ENCODE results near the gene TARS2. TPM values are rescaled to one million over a fixed set of nuclear protein-coding genes. Genes with fewer than 3 reads are reported as not detected.

TARS2 gene
- total RNA-seq, 1 experiment from 2014 or later, result 43.1 TPM

GRCh38 chr1:150552911-150553289, 65.7 kb downstream of the TARS2 start:
- intact Hi-C loops (cut with micrococcal nuclease), result loop anchor here (5.0 kb wide), 1 partner anchor 429 kb away; the partner anchor contains the start of gene ANXA9
- no peak for TF ChIP-seq CTCF (IDR thresholded peaks at IDR 0.05; ENCODE audit: unreplicated experiment)
- peaks cover 33% of the 10 kb centered on the region for H3K4me1 Mint-ChIP-seq (ENCODE audit: insufficient read depth, unreplicated experiment)
- peaks cover 62% of the 10 kb centered on the region for H3K36me3 Mint-ChIP-seq (ENCODE audit: insufficient read depth, unreplicated experiment)
- H3K27me3 Mint-ChIP-seq (ENCODE audit: insufficient read depth, unreplicated experiment), result no peaks in the 10 kb centered on the region
- ChIA-PET CTCF (interaction anchor here (0.6 to 5.9 kb wide), 4 partner anchors 8 to 370 kb away, joined by 3 to 77 read pairs (median 4); no protein-coding TSS in a partner anchor), POLR2A (interaction anchor here (1.0 to 27.7 kb wide), 5 partner anchors 18 to 109 kb away, joined by 4 to 1801 read pairs (median 5); partner anchors contain the start of genes ENSA, FALEC, MCL1 and TARS2)
- H3K4me3 Mint-ChIP-seq (ENCODE audit: unreplicated experiment), result no peak overlapping the region
- H3K9me3 Mint-ChIP-seq (ENCODE audit: unreplicated experiment), result no peaks in the 10 kb centered on the region
- peak overlapping the region; percentile 81 for H3K27ac Mint-ChIP-seq (ENCODE audit: low read depth, unreplicated experiment)
- DNase-seq (ENCODE audit: unreplicated experiment), result no peak
- no TSS peak for BruUV-seq (replicated peaks)

DNA sequence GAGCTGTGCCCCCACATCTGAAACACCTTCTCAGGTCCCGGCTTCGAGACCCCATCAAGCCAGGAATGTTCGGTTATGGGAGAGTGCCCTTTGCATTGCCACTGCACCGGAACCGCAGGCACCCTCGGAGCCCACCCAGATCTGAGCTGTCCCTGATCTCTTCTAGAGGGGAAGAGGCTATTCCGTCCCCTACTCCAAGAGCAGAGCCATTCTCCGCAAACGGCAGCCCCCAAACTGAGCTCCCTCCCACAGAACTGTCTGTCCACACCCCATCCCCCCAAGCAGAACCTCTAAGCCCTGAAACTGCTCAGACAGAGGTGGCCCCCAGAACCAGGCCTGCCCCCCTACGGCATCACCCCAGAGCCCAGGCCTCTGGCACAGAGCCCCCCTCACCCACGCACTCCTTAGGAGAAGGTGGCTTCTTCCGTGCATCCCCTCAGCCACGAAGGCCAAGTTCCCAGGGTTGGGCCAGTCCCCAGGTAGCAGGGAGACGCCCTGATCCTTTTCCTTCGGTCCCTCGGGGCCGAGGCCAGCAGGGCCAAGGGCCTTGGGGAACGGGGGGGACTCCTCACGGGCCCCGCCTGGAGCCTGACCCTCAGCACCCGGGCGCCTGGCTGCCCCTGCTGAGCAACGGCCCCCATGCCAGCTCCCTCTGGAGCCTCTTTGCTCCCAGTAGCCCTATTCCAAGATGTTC, 66.3 kb downstream of the TARS2 start:
- Mint-ChIP-seq H3K27ac (ENCODE audit: low read depth, unreplicated experiment) (peak overlapping the region; percentile 81), H3K4me3 (ENCODE audit: unreplicated experiment) (no peak overlapping the region), H3K9me3 (ENCODE audit: unreplicated experiment) (no peaks in the 10 kb centered on the region), H3K27me3 (ENCODE audit: insufficient read depth, unreplicated experiment) (no peaks in the 10 kb centered on the region), H3K4me1 (ENCODE audit: insufficient read depth, unreplicated experiment) (peaks cover 33% of the 10 kb centered on the region), H3K36me3 (ENCODE audit: insufficient read depth, unreplicated experiment) (peaks cover 56% of the 10 kb centered on the region)
- DNase-seq (ENCODE audit: unreplicated experiment), result no peak
- TF ChIP-seq CTCF (IDR thresholded peaks at IDR 0.05; ENCODE audit: unreplicated experiment), result no peak
- intact Hi-C loops (cut with micrococcal nuclease), result loop anchor here (5.0 kb wide), 1 partner anchor 429 kb away; the partner anchor contains the start of gene ANXA9
- CTCF ChIA-PET, result interaction anchor here (0.6 to 1.7 kb wide), 5 partner anchors 66 to 426 kb away, joined by 3 to 4 read pairs (median 4); no protein-coding TSS in a partner anchor
- no TSS peak for BruUV-seq (replicated peaks)
- POLR2A ChIA-PET, result interaction anchor here (0.7 to 27.7 kb wide), 2 partner anchors 17 to 260 kb away, joined by 5 to 1801 read pairs; partner anchors contain the start of gene MCL1

GRCh38 chr1:150554086-150554452, 66.8 kb downstream of the TARS2 start:
- no peak for TF ChIP-seq CTCF (IDR thresholded peaks at IDR 0.05; ENCODE audit: unreplicated experiment)
- CTCF ChIA-PET, result interaction anchor here (0.6 to 1.2 kb wide), 4 partner anchors 65 to 441 kb away, joined by 3 to 4 read pairs (median 3); no protein-coding TSS in a partner anchor
- DNase-seq (ENCODE audit: unreplicated experiment), result no peak
- POLR2A ChIA-PET, result interaction anchor here (0.7 to 27.7 kb wide), 2 partner anchors 17 to 259 kb away, joined by 5 to 1801 read pairs; partner anchors contain the start of gene MCL1
- Mint-ChIP-seq H3K36me3 (ENCODE audit: insufficient read depth, unreplicated experiment) (peaks cover 53% of the 10 kb centered on the region), H3K9me3 (ENCODE audit: unreplicated experiment) (no peaks in the 10 kb centered on the region), H3K27ac (ENCODE audit: low read depth, unreplicated experiment) (no peak overlapping the region), H3K27me3 (ENCODE audit: insufficient read depth, unreplicated experiment) (no peaks in the 10 kb centered on the region), H3K4me3 (ENCODE audit: unreplicated experiment) (no peak overlapping the region), H3K4me1 (ENCODE audit: insufficient read depth, unreplicated experiment) (peaks cover 33% of the 10 kb centered on the region)
- no TSS peak for BruUV-seq (replicated peaks)
- intact Hi-C loops (cut with micrococcal nuclease), result loop anchor here (5.0 kb wide), 1 partner anchor 428 kb away; the partner anchor contains the start of gene ANXA9

- Mint-ChIP-seq H3K27me3 (ENCODE audit: insufficient read depth, unreplicated experiment) (no peaks in the 10 kb centered on the region), H3K27ac (ENCODE audit: low read depth, unreplicated experiment) (no peak overlapping the region), H3K9me3 (ENCODE audit: unreplicated experiment) (no peaks in the 10 kb centered on the region), H3K4me1 (ENCODE audit: insufficient read depth, unreplicated experiment) (peaks cover 30% of the 10 kb centered on the region), H3K4me3 (ENCODE audit: unreplicated experiment) (no peak overlapping the region), H3K36me3 (ENCODE audit: insufficient read depth, unreplicated experiment) (peaks cover 59% of the 10 kb centered on the region)
- intact Hi-C loops (cut with micrococcal nuclease), result no loop called here
- ChIA-PET POLR2A (interaction anchor here (0.7 to 27.7 kb wide), 2 partner anchors 16 to 59 kb away, joined by 3 to 1801 read pairs; partner anchors contain the start of gene MCL1), CTCF (interaction anchor here (0.6 to 1.2 kb wide), 5 partner anchors 64 to 440 kb away, joined by 3 to 6 read pairs (median 3); no protein-coding TSS in a partner anchor)
- DNase-seq (ENCODE audit: unreplicated experiment), result no peak
- TF ChIP-seq CTCF (IDR thresholded peaks at IDR 0.05; ENCODE audit: unreplicated experiment), result no peak
- no TSS peak for BruUV-seq (replicated peaks)
Observed at GRCh38 chr1:150555198-150555970, 68.2 kb downstream of the TARS2 start.
